ENCODE results near the gene SNCG. TPM values are rescaled to one million over a fixed set of nuclear protein-coding genes. Genes with fewer than 3 reads are reported as not detected.
"Not testable (repeated sequence)": the region's sequence is repeated elsewhere in the genome, so short reads cannot be mapped to it uniquely, and the experiment has no call there.

The SNCG gene
- total RNA-seq, 1 experiment from 2014 or later: 38.1 TPM

GRCh38 chr10:87007124-87007523, 48.7 kb downstream of the SNCG start:
- not testable (repeated sequence) for DNase-seq; H3K4me1 ChIP-seq; H3K9me3 ChIP-seq (replicated peaks); H3K4me3 ChIP-seq; H3K27ac ChIP-seq; H3K36me3 ChIP-seq; H3K27me3 ChIP-seq

- not testable (repeated sequence) for H3K4me1 ChIP-seq; H3K9me3 ChIP-seq (replicated peaks); H3K27ac ChIP-seq; DNase-seq; H3K4me3 ChIP-seq; H3K36me3 ChIP-seq; H3K27me3 ChIP-seq
Observed at GRCh38 chr10:87007674-87008073, 49.3 kb downstream of the SNCG start.

- H3K27me3 ChIP-seq; H3K4me3 ChIP-seq; H3K27ac ChIP-seq; DNase-seq; H3K36me3 ChIP-seq; H3K4me1 ChIP-seq; H3K9me3 ChIP-seq (replicated peaks): not testable (repeated sequence)
Observed at GRCh38 chr10:87008303-87008702, 49.9 kb downstream of the SNCG start.

- H3K4me1 ChIP-seq; H3K4me3 ChIP-seq; H3K27me3 ChIP-seq; H3K9me3 ChIP-seq (replicated peaks); H3K36me3 ChIP-seq; DNase-seq; H3K27ac ChIP-seq: not testable (repeated sequence)
Observed at GRCh38 chr10:87009134-87009696, 50.8 kb downstream of the SNCG start.

Other genes starting within 250 kb of the SNCG start
- 28.7 and 36.3 TPM in 2 replicates for gene BMPR1A, start 202.0 kb upstream of the SNCG start, total RNA-seq (2014; rRNA removed; shearing (Covaris generic))
- gene MMRN2, start 984 bp upstream of the SNCG start, total RNA-seq (2014; rRNA removed; shearing (Covaris generic)): 1.6 and 1.9 TPM in 2 replicates
- 0.34 and 0.68 TPM in 2 replicates for gene ADIRF, start 9.9 kb downstream of the SNCG start, total RNA-seq (2014; rRNA removed; shearing (Covaris generic))
- gene FAM25A, start 61.7 kb downstream of the SNCG start, total RNA-seq (2014; rRNA removed; shearing (Covaris generic)): not detected in 2 replicates
- 152 and 155 TPM in 2 replicates for gene GLUD1, start 136.2 kb downstream of the SNCG start, total RNA-seq (2014; rRNA removed; shearing (Covaris generic))
- gene SHLD2, start 136.6 kb downstream of the SNCG start, total RNA-seq (2014; rRNA removed; shearing (Covaris generic)): 39.2 and 42.9 TPM in 2 replicates

All from SJCRH30 (cell line).